Islet precursor cell (in vitro differentiated cells): Measurements from ENCODE around the gene RUFY3.
"Not testable (repeated sequence)": the region's sequence is repeated elsewhere in the genome, so short reads cannot be mapped to it uniquely, and the experiment has no call there.

Experiments used
- DNase-seq: peaks from one replicate; pipeline ENCODE4 v3.0.0-alpha.2; 2018

The RUFY3 gene

GRCh38 chr4:70793626-70794025, 71.9 kb downstream of the RUFY3 start:
- DNase-seq: no peak

- no peak for DNase-seq
Measured at GRCh38 chr4:70801265-70801809, 79.6 kb downstream of the RUFY3 start.

GRCh38 chr4:70802928-70803580, 81.3 kb downstream of the RUFY3 start:
- DNase-seq: no peak

GRCh38 chr4:70808151-70808550, 86.4 kb downstream of the RUFY3 start:
- no peak for DNase-seq

GRCh38 chr4:70815370-70815769, 93.6 kb downstream of the RUFY3 start:
- no peak for DNase-seq

- no peak for DNase-seq
Measured at GRCh38 chr4:70816894-70817293, 95.1 kb downstream of the RUFY3 start.

GRCh38 chr4:70818173-70818855, 96.5 kb downstream of the RUFY3 start:
- no peak for DNase-seq

- no peak for DNase-seq
Measured at GRCh38 chr4:70818921-70819320, 97.2 kb downstream of the RUFY3 start.

GRCh38 chr4:70829015-70829414, 107.3 kb downstream of the RUFY3 start:
- no peak for DNase-seq

- no peak for DNase-seq
Measured at GRCh38 chr4:70829492-70829891, 107.7 kb downstream of the RUFY3 start.

- DNase-seq: no peak
Measured at GRCh38 chr4:70830054-70830453, 108.3 kb downstream of the RUFY3 start.

- DNase-seq: no peak
Measured at GRCh38 chr4:70831293-70831692, 109.5 kb downstream of the RUFY3 start.

GRCh38 chr4:70833675-70834074, 111.9 kb downstream of the RUFY3 start:
- DNase-seq: no peak

GRCh38 chr4:70836081-70836480, 114.3 kb downstream of the RUFY3 start:
- DNase-seq: no peak

GRCh38 chr4:70838204-70838603, 116.4 kb downstream of the RUFY3 start:
- DNase-seq: no peak

GRCh38 chr4:70838666-70839588, 117.2 kb downstream of the RUFY3 start:
- peak; percentile 80 for DNase-seq

- peak; percentile 96 for DNase-seq
Measured at GRCh38 chr4:70839589-70840093, 117.9 kb downstream of the RUFY3 start, which contains the start of gene GRSF1. Gene GRSF1 (minus strand): TSS chr4:70839890. CDS start chr4:70839827, 63 bp downstream.

- DNase-seq: peak; percentile 81
Measured at GRCh38 chr4:70840137-70840536, 118.4 kb downstream of the RUFY3 start.

- not testable (repeated sequence) for DNase-seq
Measured at GRCh38 chr4:70840631-70841030, 118.9 kb downstream of the RUFY3 start.

GRCh38 chr4:70841211-70841610, 119.4 kb downstream of the RUFY3 start:
- DNase-seq: no peak

- no peak for DNase-seq
Measured at GRCh38 chr4:70841951-70842350, 120.2 kb downstream of the RUFY3 start.

- DNase-seq: no peak
Measured at GRCh38 chr4:70842761-70843435, 121.1 kb downstream of the RUFY3 start.
